Uterus (tissue), 4 donors: Measurements from ENCODE around the gene CDC42SE2. TPM values are rescaled to one million over a fixed set of nuclear protein-coding genes. Genes with fewer than 3 reads are reported as not detected.

Source experiments
- DNase-seq, 2 donors: peaks; one replicate each; pipeline ENCODE4 v3.0.0-alpha.2; 2019 to 2020
- H3K27ac ChIP-seq, 2 donors: fragments of 200-600 bp; sonication (generic); 1 replicate in 1 of 2; 2 replicates in 1 of 2; pipeline ENCODE4 v1.5.1; 2016 to 2018
- H3K27me3 ChIP-seq, 2 donors: fragments of 200-600 bp; sonication (generic); one replicate each; pipeline ENCODE4 v1.5.1; 2018 to 2019; ENCODE audit warnings: control low read depth in 1 of 2
- H3K36me3 ChIP-seq, 2 donors: fragments of 200-600 bp; sonication (generic); one replicate each; pipeline ENCODE4 v1.5.1; 2019; ENCODE audit warnings: control low read depth in 1 of 2
- H3K4me1 ChIP-seq, 2 donors: fragments of 200-600 bp; sonication (generic); one replicate each; pipeline ENCODE4 v1.5.1; 2018 to 2019; ENCODE audit warnings: control low read depth in 1 of 2
- H3K4me3 ChIP-seq, 2 donors: fragments of 200-600 bp; sonication (generic); 1 replicate in 1 of 2; 2 replicates in 1 of 2; pipeline ENCODE4 v1.5.1; 2018 to 2019; ENCODE audit warnings: mild to moderate bottlenecking in 1 of 2
- H3K9me3 ChIP-seq, 2 donors: fragments of 200-600 bp; sonication (generic); one replicate each; pipeline ENCODE4 v1.5.1; 2019; ENCODE audit warnings: control low read depth in 1 of 2
- CTCF ChIP-seq, 4 experiments: fragments of 200-600 bp in 2 of 4; fragments of 450-650 bp in 2 of 4; sonication (generic) in 2 of 4; IDR thresholded peaks; one replicate each; pipeline ENCODE4 v1.5.1; 2016 to 2019; ENCODE audit warnings: antibody characterized with exemption in 4 of 4, mild to moderate bottlenecking in 2 of 4, moderate library complexity in 1 of 4
- POLR2A ChIP-seq, 2 donors: fragments of 450-650 bp; IDR thresholded peaks; one replicate each; pipeline ENCODE4 v1.6.1; 2016; ENCODE audit warnings: antibody characterized with exemption in 2 of 2, mild to moderate bottlenecking in 1 of 2, moderate library complexity in 1 of 2
- intact Hi-C: fragments of 100-400 bp; cut with DNase I; formaldehyde crosslinking; loops from one replicate; pipeline ENCODE4 v1.15.1; 2023; ENCODE audit warnings: low total_unique reads
- total RNA-seq, 4 donors: library from RNA; depleted of rRNA in 3 of 4; stranded (reverse); fragments of >200 nt in 3 of 4; gene quantifications; one replicate each; pipeline versions ENCODE4 v1.1.0 to v1.2.4, GENCODE V29; 2014 to 2023
- donor health status: DM: yes; HTN: yes; CAD: no.

CDC42SE2 gene
- total RNA-seq, 4 donors from 2014 or later: 4.6 to 62.8 (median 21.9) TPM

- no peak overlapping the region for H3K27ac ChIP-seq
- no peaks in the 10 kb centered on the region for H3K9me3 ChIP-seq
- no peak overlapping the region for H3K4me3 ChIP-seq
- DNase-seq: no peak
- intact Hi-C loops: no loop called here
- H3K36me3 ChIP-seq: no peaks in the 10 kb centered on the region
- H3K27me3 ChIP-seq: no peaks in the 10 kb centered on the region
- no peak for TF ChIP-seq POLR2A (IDR thresholded peaks at IDR 0.05)
- TF ChIP-seq CTCF (IDR thresholded peaks at IDR 0.05): no peak
- no peaks in the 10 kb centered on the region for H3K4me1 ChIP-seq
Measured at GRCh38 chr5:131386779-131387178, 122.9 kb downstream of the CDC42SE2 start.

GRCh38 chr5:131387255-131387654 lies 123.4 kb downstream of the CDC42SE2 start:
- Histone ChIP-seq H3K36me3 (no peaks in the 10 kb centered on the region), H3K4me3 (no peak overlapping the region), H3K27ac (no peak overlapping the region), H3K27me3 (no peaks in the 10 kb centered on the region), H3K9me3 (no peaks in the 10 kb centered on the region), H3K4me1 (no peaks in the 10 kb centered on the region)
- no peak for TF ChIP-seq POLR2A (IDR thresholded peaks at IDR 0.05)
- TF ChIP-seq CTCF (IDR thresholded peaks at IDR 0.05): no peak
- DNase-seq: no peak
- intact Hi-C loops: no loop called here

- no peaks in the 10 kb centered on the region for H3K9me3 ChIP-seq
- no peaks in the 10 kb centered on the region for H3K4me1 ChIP-seq
- TF ChIP-seq CTCF (IDR thresholded peaks at IDR 0.05) (no peak), POLR2A (IDR thresholded peaks at IDR 0.05) (no peak)
- DNase-seq: no peak
- intact Hi-C loops: no loop called here
- H3K36me3 ChIP-seq: no peaks in the 10 kb centered on the region
- no peak overlapping the region for H3K27ac ChIP-seq
- H3K27me3 ChIP-seq: no peaks in the 10 kb centered on the region
- H3K4me3 ChIP-seq: no peak overlapping the region
Measured at GRCh38 chr5:131389096-131389868, 125.4 kb downstream of the CDC42SE2 start.

- H3K9me3 ChIP-seq: no peaks in the 10 kb centered on the region
- no peak overlapping the region for H3K27ac ChIP-seq
- H3K36me3 ChIP-seq: no peaks in the 10 kb centered on the region
- DNase-seq: no peak
- no peak overlapping the region for H3K4me3 ChIP-seq
- H3K27me3 ChIP-seq: no peaks in the 10 kb centered on the region
- intact Hi-C loops: no loop called here
- H3K4me1 ChIP-seq: no peaks in the 10 kb centered on the region
- no peak for TF ChIP-seq CTCF (IDR thresholded peaks at IDR 0.05)
- TF ChIP-seq POLR2A (IDR thresholded peaks at IDR 0.05): no peak
Measured at GRCh38 chr5:131389869-131390265, 126.0 kb downstream of the CDC42SE2 start.

- TF ChIP-seq CTCF (IDR thresholded peaks at IDR 0.05) (no peak), POLR2A (IDR thresholded peaks at IDR 0.05) (no peak)
- intact Hi-C loops: no loop called here
- no peak for DNase-seq
- H3K4me1 ChIP-seq: no peaks in the 10 kb centered on the region
- H3K9me3 ChIP-seq: no peaks in the 10 kb centered on the region
- H3K27ac ChIP-seq: no peak overlapping the region
- H3K27me3 ChIP-seq: no peaks in the 10 kb centered on the region
- H3K4me3 ChIP-seq: no peak overlapping the region
- H3K36me3 ChIP-seq: no peaks in the 10 kb centered on the region
Measured at GRCh38 chr5:131392466-131393095, 128.7 kb downstream of the CDC42SE2 start.
